ENCODE measurements around the gene PGC. TPM values are rescaled to one million over a fixed set of nuclear protein-coding genes. Genes with fewer than 3 reads are reported as not detected.
A peak's percentile ranks its signal among the peaks of the same experiment; 100 is the strongest.

PGC gene
- total and polyA plus RNA-seq, 5 donors, result 0.42 to 1.00 TPM; not detected in 3

DNA sequence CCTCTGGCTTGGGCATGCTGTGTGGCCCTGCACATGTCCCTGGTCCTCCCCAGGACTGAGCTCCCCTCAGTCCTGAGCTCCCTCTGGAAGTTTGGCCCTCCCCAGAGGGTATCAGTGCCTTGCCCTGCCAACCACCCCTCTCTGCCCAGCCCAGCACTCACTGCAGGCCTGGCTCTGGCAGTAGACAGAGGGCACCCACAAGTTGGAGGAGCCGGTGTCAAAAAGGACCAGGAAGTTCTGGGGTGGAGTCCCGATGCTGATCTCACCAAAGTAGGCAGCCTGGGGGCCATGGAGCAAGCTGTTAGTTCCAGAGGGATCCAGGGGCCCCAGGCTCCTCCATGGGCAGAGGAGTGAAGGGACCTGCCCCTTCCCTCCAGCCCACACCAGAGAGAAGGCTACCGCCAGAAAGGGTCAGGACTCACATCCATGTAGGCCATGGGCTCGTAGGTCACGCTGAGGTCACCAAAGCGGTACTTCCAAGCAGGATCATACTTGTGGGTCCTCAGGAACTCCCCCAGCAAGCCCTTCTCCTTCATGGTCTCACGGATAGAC, 2.9 kb downstream of the PGC start:
- Histone ChIP-seq H3K9me3 (ENCODE audit: control insufficient read depth, low read length) (no peaks in the 10 kb centered on the region), H3K4me1 (ENCODE audit: control insufficient read depth, insufficient read depth, low read length) (no peaks in the 10 kb centered on the region), H3K27ac (ENCODE audit: low read length) (no peak overlapping the region), H3K27me3 (ENCODE audit: control insufficient read depth, insufficient read depth) (no peaks in the 10 kb centered on the region), H3K4me3 (ENCODE audit: low read length) (no peak overlapping the region)
- ATAC-seq (no peak), DNase-seq (no peak)
- 86% methylated on average over 7 of the region's 7 CpGs for WGBS
- intact Hi-C loops (cut with DNase I), result no loop called here

DNA sequence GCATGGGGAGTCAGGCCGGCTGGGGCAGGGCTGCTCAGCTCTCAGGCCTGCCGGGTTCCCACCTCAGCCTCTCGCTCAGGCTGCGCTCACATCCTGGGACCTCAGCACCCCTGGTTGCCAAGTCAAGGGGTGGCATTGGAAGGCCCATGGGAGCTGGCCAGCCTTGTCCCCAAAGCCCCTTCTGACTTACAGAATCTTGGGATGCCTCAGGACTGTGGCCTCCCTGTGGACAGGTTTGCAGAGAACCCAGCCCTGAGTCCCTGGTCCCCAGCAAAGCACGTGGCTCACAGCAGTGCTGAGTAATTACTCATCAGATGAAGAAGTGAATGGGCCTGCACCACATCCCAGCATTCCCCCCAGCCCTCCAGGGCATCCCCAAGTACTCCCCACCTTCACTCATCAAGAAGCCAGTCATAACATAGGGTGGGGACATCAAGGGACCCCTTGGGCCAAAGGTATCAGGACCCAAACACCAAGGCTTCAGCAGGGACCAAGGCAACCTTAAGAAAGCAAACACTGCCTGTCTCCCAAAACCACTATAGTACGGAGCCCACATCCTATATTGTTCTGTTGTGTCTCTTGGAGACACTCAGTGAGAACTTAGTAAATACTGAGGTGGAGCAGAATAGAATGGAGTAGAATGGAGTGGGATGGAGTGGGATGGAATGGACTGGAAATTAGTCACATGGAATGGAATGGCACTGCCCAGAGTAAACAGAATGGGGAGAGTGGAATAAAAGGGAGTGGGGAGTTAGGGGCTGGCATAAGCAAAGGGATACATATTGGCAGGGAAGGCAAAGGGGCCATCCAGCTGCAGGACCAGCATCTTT, 3.6 kb downstream of the PGC start:
- DNase-seq, result no peak

DNA sequence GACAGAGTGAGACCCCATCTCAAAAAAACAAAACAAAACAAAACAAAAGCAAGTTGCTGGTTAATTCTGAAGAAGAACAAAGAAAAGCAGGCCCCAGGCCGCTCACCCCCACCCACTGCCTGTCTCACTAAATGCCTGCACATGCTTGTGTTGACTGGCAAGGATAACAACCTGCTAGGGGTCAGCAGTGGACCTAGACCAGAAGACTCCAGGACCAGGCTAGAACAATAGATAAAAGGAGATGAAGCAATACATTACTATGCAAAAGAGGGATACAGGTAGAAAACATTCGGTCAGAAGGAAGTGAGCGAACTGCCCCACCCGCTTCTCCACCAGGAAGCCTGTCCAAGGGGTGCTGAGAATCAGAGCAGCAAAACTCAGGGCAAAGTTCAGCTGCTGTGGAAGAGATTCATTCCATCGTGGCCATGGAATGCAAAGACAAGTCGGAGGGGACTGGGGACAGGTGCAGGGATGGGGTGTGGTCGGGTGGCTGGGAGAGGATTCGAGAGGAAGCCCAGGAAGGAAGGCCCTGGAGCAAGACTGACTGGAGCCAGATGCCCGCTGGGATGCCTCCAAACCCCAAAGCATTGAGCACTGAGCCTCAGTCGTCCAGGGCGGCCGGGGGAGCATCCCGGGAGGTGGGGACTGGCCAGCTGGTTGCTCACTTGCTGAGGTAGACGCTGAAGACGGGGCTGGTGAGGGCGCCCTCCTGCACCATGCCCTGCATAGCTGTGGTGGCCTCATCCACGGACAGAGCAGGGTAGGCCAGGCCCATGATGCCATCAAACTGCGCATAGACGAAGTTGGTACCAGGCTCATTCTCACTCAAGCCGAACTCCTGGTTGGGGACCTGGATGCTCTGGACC, 5.3 kb downstream of the PGC start:
- no peak overlapping the region for H3K4me3 ChIP-seq (ENCODE audit: low read length)
- H3K9me3 ChIP-seq (ENCODE audit: control insufficient read depth, low read length), result no peaks in the 10 kb centered on the region
- no peak for DNase-seq
- H3K27me3 ChIP-seq (ENCODE audit: control insufficient read depth, insufficient read depth), result no peaks in the 10 kb centered on the region
- 86% methylated on average over 20 of the region's 20 CpGs for WGBS
- H3K4me1 ChIP-seq (ENCODE audit: control insufficient read depth, insufficient read depth, low read length), result no peaks in the 10 kb centered on the region
- no peak overlapping the region for H3K27ac ChIP-seq (ENCODE audit: low read length)
- intact Hi-C loops (cut with DNase I), result no loop called here
- ATAC-seq, result no peak

More for the DNA sequence above, 3.6 kb downstream of the PGC start:
- Histone ChIP-seq H3K27ac (ENCODE audit: low read length) (no peak overlapping the region), H3K27me3 (ENCODE audit: control insufficient read depth, insufficient read depth) (no peaks in the 10 kb centered on the region), H3K4me3 (ENCODE audit: low read length) (no peak overlapping the region), H3K4me1 (ENCODE audit: control insufficient read depth, insufficient read depth, low read length) (no peaks in the 10 kb centered on the region), H3K9me3 (ENCODE audit: control insufficient read depth, low read length) (no peaks in the 10 kb centered on the region)
- intact Hi-C loops (cut with DNase I), result no loop called here
- WGBS, result 91% methylated on average over 6 of the region's 6 CpGs
- ATAC-seq, result no peak

DNA sequence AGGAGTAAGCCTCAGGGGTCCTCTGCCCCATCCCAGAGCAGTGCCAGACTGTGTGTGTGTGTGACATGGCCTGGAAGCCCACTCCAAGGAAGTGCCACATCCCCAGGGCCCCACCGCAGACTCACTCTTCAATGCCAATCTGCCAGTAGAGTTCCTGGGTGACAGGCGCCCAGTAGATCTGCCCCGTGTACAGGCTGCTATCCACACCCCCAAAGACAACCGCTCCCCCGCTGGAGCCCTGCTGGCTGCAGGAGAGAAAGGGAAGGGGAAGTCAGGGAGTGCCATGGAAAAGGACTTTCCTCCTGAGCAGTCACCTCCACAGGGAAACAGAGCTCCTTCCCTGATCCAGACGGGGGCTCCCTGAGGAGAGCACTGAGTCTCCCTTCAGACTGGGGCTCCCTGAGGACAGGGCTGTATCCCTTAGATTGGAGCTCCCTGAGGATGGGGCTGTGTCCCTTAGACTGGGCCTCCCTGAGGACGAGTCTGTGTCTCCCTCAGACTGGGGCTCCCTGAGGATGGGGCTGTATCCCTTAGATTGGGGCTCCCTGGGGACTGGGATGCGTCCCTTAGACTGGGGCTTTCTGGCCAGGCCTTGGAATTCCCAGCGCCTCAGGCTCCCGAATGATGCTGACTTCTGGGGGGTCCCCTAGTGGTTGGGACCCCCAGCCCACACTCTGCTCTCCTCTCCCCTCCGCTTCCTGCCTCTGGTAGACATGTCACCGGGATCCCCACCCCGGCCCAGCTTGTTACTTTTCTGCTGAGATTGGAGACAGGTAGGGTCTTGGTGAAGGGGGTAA, 6.6 kb downstream of the PGC start:
- WGBS, result 84% methylated on average over 13 of the region's 13 CpGs
- Histone ChIP-seq H3K27me3 (ENCODE audit: control insufficient read depth, insufficient read depth) (no peaks in the 10 kb centered on the region), H3K9me3 (ENCODE audit: control insufficient read depth, low read length) (no peaks in the 10 kb centered on the region), H3K4me3 (ENCODE audit: low read length) (no peak overlapping the region), H3K4me1 (ENCODE audit: control insufficient read depth, insufficient read depth, low read length) (no peaks in the 10 kb centered on the region), H3K27ac (ENCODE audit: low read length) (no peak overlapping the region)
- DNase-seq (no peak), ATAC-seq (no peak)
- intact Hi-C loops (cut with DNase I), result no loop called here

GRCh38 chr6:41739041-41739440, 8.2 kb downstream of the PGC start:
- no peak for DNase-seq
- intact Hi-C loops (cut with DNase I), result no loop called here

DNA sequence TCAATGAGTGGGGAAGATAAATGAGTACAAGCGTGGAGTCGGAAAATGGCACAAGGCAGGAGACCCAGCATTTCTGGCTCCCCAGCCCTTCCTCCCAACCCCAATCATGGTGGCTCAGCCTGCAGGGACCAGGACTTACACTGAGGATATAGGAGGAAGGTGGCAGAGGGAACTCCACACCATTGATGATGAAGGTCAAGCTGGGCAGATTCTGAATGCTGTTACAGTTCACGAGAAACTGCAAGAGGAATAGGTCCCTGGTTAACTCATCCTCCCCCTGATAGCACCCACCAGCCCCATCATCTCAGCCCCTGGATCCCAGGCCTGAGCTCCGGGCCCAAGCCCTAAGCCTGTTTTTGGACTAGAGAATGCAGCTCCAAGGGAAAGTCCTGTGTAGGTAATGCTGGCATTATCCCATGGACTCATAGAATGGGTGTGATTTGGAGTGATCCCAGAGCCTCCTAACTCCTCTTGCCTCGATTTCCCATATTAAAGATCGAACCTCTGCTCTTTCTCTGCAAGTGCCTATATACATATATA, 9.5 kb downstream of the PGC start:
- ATAC-seq, result no peak
- intact Hi-C loops (cut with DNase I), result no loop called here
- no peaks in the 10 kb centered on the region for H3K9me3 ChIP-seq (ENCODE audit: control insufficient read depth, low read length)
- WGBS, result 92% methylated on average over 6 of the region's 6 CpGs
- no peak for DNase-seq
- H3K27ac ChIP-seq (ENCODE audit: low read length), result no peak overlapping the region
- H3K4me1 ChIP-seq (ENCODE audit: control insufficient read depth, insufficient read depth, low read length), result peaks cover 7% of the 10 kb centered on the region
- H3K4me3 ChIP-seq (ENCODE audit: low read length), result no peak overlapping the region
- no peaks in the 10 kb centered on the region for H3K27me3 ChIP-seq (ENCODE audit: control insufficient read depth, insufficient read depth)

More at GRCh38 chr6:41739041-41739440, 8.2 kb downstream of the PGC start:
- H3K27me3 ChIP-seq (ENCODE audit: control insufficient read depth, insufficient read depth), result no peaks in the 10 kb centered on the region
- 57% methylated on average over 4 of the region's 4 CpGs for WGBS
- H3K9me3 ChIP-seq (ENCODE audit: control insufficient read depth, low read length), result no peaks in the 10 kb centered on the region
- no peak for ATAC-seq
- H3K4me3 ChIP-seq (ENCODE audit: low read length), result no peak overlapping the region
- no peaks in the 10 kb centered on the region for H3K4me1 ChIP-seq (ENCODE audit: control insufficient read depth, insufficient read depth, low read length)
- H3K27ac ChIP-seq (ENCODE audit: low read length), result no peak overlapping the region

DNA sequence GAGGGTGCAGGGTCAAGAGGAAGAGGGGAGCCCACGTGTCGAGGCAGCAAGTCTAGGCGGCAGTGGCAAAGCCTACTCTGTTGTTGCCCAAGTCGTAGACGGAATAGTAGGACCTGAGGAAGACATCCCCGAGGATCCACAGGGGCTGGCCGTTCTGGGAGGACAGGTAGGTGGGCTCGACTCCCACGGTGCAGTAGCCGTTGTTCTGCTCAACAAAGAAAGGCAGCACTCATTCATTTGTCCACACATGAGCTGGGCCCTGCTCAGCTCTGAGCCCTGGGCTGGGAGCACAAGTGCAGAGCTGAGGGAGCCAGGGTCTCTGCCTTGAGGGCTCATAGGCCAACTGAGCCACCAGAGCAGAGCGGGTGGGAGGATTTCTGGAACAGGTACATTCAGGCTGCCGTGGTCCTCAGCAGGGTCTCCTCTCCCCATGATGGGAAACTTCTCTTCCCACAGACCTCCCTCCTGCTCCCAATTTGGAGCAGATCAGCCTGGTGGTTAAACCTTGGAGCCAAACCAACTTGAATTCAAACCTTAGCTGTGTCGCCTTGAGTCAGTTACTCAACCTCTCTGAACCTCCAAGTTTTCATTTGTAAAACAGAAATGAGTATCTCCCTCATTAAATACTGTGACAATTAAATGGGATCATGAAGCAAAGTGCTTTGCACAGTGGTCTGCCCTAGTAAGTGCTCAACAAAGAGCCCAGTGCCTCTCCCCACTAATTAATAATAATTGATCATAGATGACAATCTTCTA, 10.2 kb downstream of the PGC start:
- Histone ChIP-seq H3K9me3 (ENCODE audit: control insufficient read depth, low read length) (no peaks in the 10 kb centered on the region), H3K4me3 (ENCODE audit: low read length) (no peak overlapping the region), H3K27ac (ENCODE audit: low read length) (no peak overlapping the region), H3K4me1 (ENCODE audit: control insufficient read depth, insufficient read depth, low read length) (peaks cover 10% of the 10 kb centered on the region), H3K27me3 (ENCODE audit: control insufficient read depth, insufficient read depth) (no peaks in the 10 kb centered on the region)
- 82% methylated on average over 13 of the region's 13 CpGs for WGBS
- intact Hi-C loops (cut with DNase I), result no loop called here
- ATAC-seq, result no peak
- no peak for DNase-seq

- H3K4me3 ChIP-seq (ENCODE audit: low read length), result no peak overlapping the region
- intact Hi-C loops (cut with DNase I), result no loop called here
- H3K27me3 ChIP-seq (ENCODE audit: control insufficient read depth, insufficient read depth), result no peaks in the 10 kb centered on the region
- peaks cover 14% of the 10 kb centered on the region for H3K4me1 ChIP-seq (ENCODE audit: control insufficient read depth, insufficient read depth, low read length)
- no peak overlapping the region for H3K27ac ChIP-seq (ENCODE audit: low read length)
- ATAC-seq, result no peak
- no peaks in the 10 kb centered on the region for H3K9me3 ChIP-seq (ENCODE audit: control insufficient read depth, low read length)
- WGBS, result 63% methylated on average over 6 of the region's 6 CpGs
- no peak for DNase-seq
Measured at GRCh38 chr6:41736186-41736733, 10.9 kb downstream of the PGC start.

- Histone ChIP-seq H3K27me3 (ENCODE audit: control insufficient read depth, insufficient read depth) (no peaks in the 10 kb centered on the region), H3K4me3 (ENCODE audit: low read length) (peak within 1 kb of the TSS; percentile 94), H3K4me1 (ENCODE audit: control insufficient read depth, insufficient read depth, low read length) (peaks cover 18% of the 10 kb centered on the region), H3K27ac (ENCODE audit: low read length) (peak within 1 kb of the TSS; percentile 95), H3K9me3 (ENCODE audit: control insufficient read depth, low read length) (no peaks in the 10 kb centered on the region)
- intact Hi-C loops (cut with DNase I), result loop anchor here in 2 of 4 donors (2.0 kb wide), 1 partner anchor 29 kb away; no protein-coding TSS in a partner anchor
- ATAC-seq (peak; percentile 69 to 79), DNase-seq (peak; percentile 95 to 99 (median 98))
- WGBS, result 7% methylated on average over 50 of the region's 50 CpGs
Measured at GRCh38 chr6:41735427-41736185, 11.6 kb downstream of the PGC start, which contains the start of gene TFEB. Gene TFEB, minus strand, starts transcription at chr6:41735608. Its CDS starts 44,395 bp downstream, at chr6:41691213.

Data from right cardiac atrium (tissue), 5 donors.